CD14-positive monocyte (primary cell): ENCODE measurements around the gene FLCN. TPM values are rescaled to one million over a fixed set of nuclear protein-coding genes. Genes with fewer than 3 reads are reported as not detected.
"Not testable (repeated sequence)": the region's sequence is repeated elsewhere in the genome, so short reads cannot be mapped to it uniquely, and the experiment has no call there.

Source experiments
- DNase-seq, 3 donors: peaks; one replicate each; pipeline ENCODE4 v3.0.0-alpha.2; 2011 to 2022
- H2AFZ ChIP-seq: 2 replicates; pipeline ENCODE4 v1.6.0; 2012; ENCODE audit warnings: mild to moderate bottlenecking, low read depth, low read length, inconsistent platforms; ENCODE audit not compliant: insufficient read depth, poor library complexity, severe bottlenecking
- H3K27ac ChIP-seq, 2 donors: 1 replicate in 1 of 2; 2 replicates in 1 of 2; pipeline ENCODE4 v1.5.1; 2012 to 2013; ENCODE audit warnings: low read length in 2 of 2, control low read depth in 1 of 2, inconsistent platforms in 1 of 2, low read depth in 1 of 2, mild to moderate bottlenecking in 1 of 2
- H3K27me3 ChIP-seq, 2 donors: one replicate each; pipeline versions ENCODE4 v1.6.0 to v1.6.1; 2011 to 2013; ENCODE audit warnings: low read length in 2 of 2; ENCODE audit not compliant: control insufficient read depth in 2 of 2, insufficient read depth in 2 of 2
- H3K36me3 ChIP-seq, 2 donors: replicated peaks in 1 of 2; 1 replicate in 1 of 2; 2 replicates in 1 of 2; pipeline versions ENCODE4 v1.5.1 to v1.6.1; 2012 to 2013; ENCODE audit warnings: low read length in 2 of 2, control low read depth in 1 of 2, inconsistent platforms in 1 of 2, mild to moderate bottlenecking in 1 of 2; ENCODE audit not compliant: insufficient read depth in 2 of 2, control insufficient read depth in 1 of 2
- H3K4me1 ChIP-seq, 2 donors: 1 replicate in 1 of 2; 2 replicates in 1 of 2; pipeline versions ENCODE4 v1.5.1 to v1.6.1; 2012 to 2013; ENCODE audit warnings: low read length in 2 of 2, control low read depth in 1 of 2, inconsistent platforms in 1 of 2, mild to moderate bottlenecking in 1 of 2, moderate library complexity in 1 of 2; ENCODE audit not compliant: insufficient read depth in 2 of 2, control insufficient read depth in 1 of 2
- H3K4me2 ChIP-seq: replicated peaks from 2 replicates; pipeline ENCODE3; 2012; ENCODE audit warnings: low read length, moderate library complexity, mild to moderate bottlenecking; ENCODE audit not compliant: poor library complexity, severe bottlenecking; ENCODE audit errors: extremely low read depth
- H3K4me3 ChIP-seq, 3 experiments: fragments of 200-600 bp in 1 of 3; sonication (generic) in 1 of 3; replicated peaks in 1 of 3; 1 replicate in 2 of 3; 2 replicates in 1 of 3; pipeline ENCODE4 v1.5.1; 2011 to 2013; ENCODE audit warnings: low read length in 3 of 3, mild to moderate bottlenecking in 3 of 3, control low read depth in 2 of 3, low read depth in 2 of 3, inconsistent platforms in 1 of 3, moderate library complexity in 1 of 3
- H3K79me2 ChIP-seq: 2 replicates; pipeline ENCODE4 v1.6.0; 2012; ENCODE audit warnings: mild to moderate bottlenecking, control low read depth, inconsistent platforms, low read length, moderate library complexity; ENCODE audit not compliant: insufficient read depth
- H3K9ac ChIP-seq: 2 replicates; pipeline ENCODE4 v1.6.0; 2017; ENCODE audit warnings: low read length, mild to moderate bottlenecking; ENCODE audit not compliant: insufficient read depth, poor library complexity, severe bottlenecking
- H3K9me3 ChIP-seq, 2 donors: replicated peaks in 1 of 2; 1 replicate in 1 of 2; 2 replicates in 1 of 2; pipeline versions ENCODE4 v1.5.1 to v1.6.1; 2012 to 2013; ENCODE audit warnings: low read length in 2 of 2, control low read depth in 1 of 2; ENCODE audit not compliant: control insufficient read depth in 1 of 2, insufficient read depth in 1 of 2
- H4K20me1 ChIP-seq: 2 replicates; pipeline ENCODE4 v1.6.0; 2012; ENCODE audit warnings: mild to moderate bottlenecking, low read length, control low read depth, moderate library complexity; ENCODE audit not compliant: insufficient read depth
- H3K27ac Mint-ChIP-seq, 7 donors: one replicate each; pipeline ENCODE4 v1.8.0; 2020; ENCODE audit warnings: mild to moderate bottlenecking in 7 of 7, mixed read lengths in 7 of 7, moderate library complexity in 6 of 7, inconsistent platforms in 2 of 7
- H3K27me3 Mint-ChIP-seq, 3 donors: one replicate each; pipeline ENCODE4 v1.8.0; 2021 to 2022; ENCODE audit warnings: low read depth in 3 of 3, mild to moderate bottlenecking in 3 of 3, mixed read lengths in 3 of 3, moderate library complexity in 3 of 3, inconsistent platforms in 1 of 3
- H3K36me3 Mint-ChIP-seq, 2 donors: one replicate each; pipeline ENCODE4 v1.8.0; 2020; ENCODE audit warnings: mixed read lengths in 2 of 2, inconsistent platforms in 1 of 2, mild to moderate bottlenecking in 1 of 2
- H3K4me1 Mint-ChIP-seq: one replicate; pipeline ENCODE4 v1.8.0; 2020; ENCODE audit warnings: mild to moderate bottlenecking, mixed read lengths
- H3K4me3 Mint-ChIP-seq, 2 donors: one replicate each; pipeline ENCODE4 v1.8.0; 2020; ENCODE audit warnings: mild to moderate bottlenecking in 2 of 2, mixed read lengths in 2 of 2, moderate library complexity in 1 of 2
- H3K9me3 Mint-ChIP-seq, 7 donors: one replicate each; pipeline ENCODE4 v1.8.0; 2020 to 2022; ENCODE audit warnings: mixed read lengths in 7 of 7, mild to moderate bottlenecking in 6 of 7, moderate library complexity in 6 of 7, inconsistent platforms in 2 of 7
- CTCF ChIP-seq: fragments of 200-600 bp; IDR thresholded peaks from one replicate; pipeline ENCODE4 v1.8.0; 2022; ENCODE audit warnings: antibody characterized with exemption, mild to moderate bottlenecking
- WGBS: methylation state at CpG from one replicate; pipeline ENCODE4 v1.1.5; 2013; ENCODE audit warnings: missing lambda C conversion rate; ENCODE audit not compliant: insufficient coverage; 5-methylcytosine and 5-hydroxymethylcytosine counted together
- intact Hi-C, 2 donors: fragments of 100-400 bp; cut with micrococcal nuclease; formaldehyde crosslinking; loops; one replicate each; pipeline versions ENCODE4 v1.15.0 to v1.15.1; 2023
- polyA plus RNA-seq, 3 donors: library from polyadenylated mRNA; depleted of rRNA in 1 of 3; unstranded in 2 of 3; stranded (reverse) in 1 of 3; fragments of 300-500 nt in 2 of 3; fragments of >200 nt in 1 of 3; fragmentation: Illumina TruSeq in 2 of 3; gene quantifications; 1 replicate in 2 of 3; 2 replicates in 1 of 3; pipeline ENCODE4 v1.2.3, GENCODE V29; 2012 to 2021

The FLCN gene
- polyA plus RNA-seq, 3 donors = 5.8 to 46.9 (median 8.0) TPM

GRCh38 chr17:17258011-17258410 is 21.0 kb upstream of the FLCN start:
- H3K27me3 ChIP-seq = no peaks in the 10 kb centered on the region
- no peaks in the 10 kb centered on the region for H3K79me2 ChIP-seq
- no peaks in the 10 kb centered on the region for H3K9me3 ChIP-seq
- H3K36me3 ChIP-seq = peaks cover 67 to 85% of the 10 kb centered on the region in 2 donors
- H3K9ac ChIP-seq = no peak overlapping the region
- Mint-ChIP-seq H3K4me1 (no peaks in the 10 kb centered on the region), H3K27ac (peak overlapping the region in 2 of 7 donors; percentile 45 to 48), H3K4me3 (no peak overlapping the region), H3K27me3 (no peaks in the 10 kb centered on the region), H3K36me3 (peaks cover 70 to 94% of the 10 kb centered on the region in 2 donors), H3K9me3 (peaks cover 0 to 2% (median 0%) of the 10 kb centered on the region in 7 donors)
- DNase-seq = no peak
- H3K4me3 ChIP-seq = no peak overlapping the region
- intact Hi-C loops = no loop called here
- H3K4me2 ChIP-seq = no peak overlapping the region
- no peak for TF ChIP-seq CTCF
- H2AFZ ChIP-seq = no peak overlapping the region
- no peaks in the 10 kb centered on the region for H4K20me1 ChIP-seq
- H3K4me1 ChIP-seq = no peaks in the 10 kb centered on the region
- WGBS = 96% methylated on average over 7 of the region's 7 CpGs
- no peak overlapping the region for H3K27ac ChIP-seq

GRCh38 chr17:17256316-17256715 is 19.3 kb upstream of the FLCN start:
- peaks cover 77 to 95% of the 10 kb centered on the region in 2 donors for H3K36me3 Mint-ChIP-seq

GRCh38 chr17:17255689-17256088 is 18.7 kb upstream of the FLCN start:
- H3K27ac Mint-ChIP-seq = peak overlapping the region in 1 of 7 donors; percentile 54
- H3K9me3 Mint-ChIP-seq, H3K4me2 ChIP-seq, H3K4me3 ChIP-seq, H4K20me1 ChIP-seq, H3K27me3 Mint-ChIP-seq, H3K27ac ChIP-seq, H3K9me3 ChIP-seq, H3K4me1 ChIP-seq, DNase-seq, intact Hi-C loops, H3K4me3 Mint-ChIP-seq, H2AFZ ChIP-seq, H3K79me2 ChIP-seq, H3K4me1 Mint-ChIP-seq, H3K9ac ChIP-seq, H3K27me3 ChIP-seq: not testable (repeated sequence)
- WGBS = 100% methylated on average over 2 of the region's 11 CpGs
- H3K36me3 Mint-ChIP-seq = peaks cover 72 to 95% of the 10 kb centered on the region in 2 donors
- peaks cover 71 to 92% of the 10 kb centered on the region in 2 donors for H3K36me3 ChIP-seq

More at GRCh38 chr17:17256316-17256715, 19.3 kb upstream of the FLCN start:
- Histone ChIP-seq H2AFZ (no peak overlapping the region), H3K27me3 (no peaks in the 10 kb centered on the region), H3K27ac (no peak overlapping the region), H3K9ac (no peak overlapping the region), H3K79me2 (no peaks in the 10 kb centered on the region), H3K36me3 (peaks cover 73 to 92% of the 10 kb centered on the region in 2 donors), H3K4me2 (no peak overlapping the region), H4K20me1 (no peaks in the 10 kb centered on the region), H3K4me1 (no peaks in the 10 kb centered on the region), H3K4me3 (no peak overlapping the region), H3K9me3 (no peaks in the 10 kb centered on the region)
- intact Hi-C loops = no loop called here
- no peaks in the 10 kb centered on the region for H3K9me3 Mint-ChIP-seq
- no peak for TF ChIP-seq CTCF
- H3K27ac Mint-ChIP-seq = peak overlapping the region in 2 of 7 donors; percentile 10 to 16
- H3K27me3 Mint-ChIP-seq = no peaks in the 10 kb centered on the region
- DNase-seq = no peak
- no peaks in the 10 kb centered on the region for H3K4me1 Mint-ChIP-seq
- WGBS = 100% methylated on average over 1 of the region's 1 CpG
- no peak overlapping the region for H3K4me3 Mint-ChIP-seq
